Brain microvascular endothelial cell (primary cell): ENCODE measurements around the gene CDHR3.

Experiments used
- DNase-seq: peaks from one replicate; pipeline ENCODE4 v3.0.0-alpha.2; 2020
- H3K27ac ChIP-seq: fragments of 250-450 bp; sonication (Bioruptor Pico); 2 replicates; pipeline ENCODE4 v1.5.1; 2020; ENCODE audit warnings: mild to moderate bottlenecking, moderate library complexity
- H3K27me3 ChIP-seq: fragments of 250-450 bp; sonication (Bioruptor Pico); replicated peaks from 2 replicates; pipeline ENCODE4 v1.5.1; 2020; ENCODE audit warnings: mild to moderate bottlenecking
- H3K36me3 ChIP-seq: fragments of 250-450 bp; sonication (Bioruptor Pico); replicated peaks from 2 replicates; pipeline ENCODE4 v1.5.1; 2020; ENCODE audit warnings: mild to moderate bottlenecking
- H3K4me3 ChIP-seq: 2 replicates; pipeline ENCODE4 v1.5.1; 2011; ENCODE audit warnings: low read depth, mild to moderate bottlenecking, control low read depth, low read length, moderate library complexity
- in situ Hi-C: cut with HindIII; loops from 2 replicates; pipeline ENCODE4 v1.10.0; 2017; ENCODE audit warnings: low sequenced_read_pairs, low pct_ligation_motif_present
- TF ChIP-seq, protein P1 (sequence below): IDR thresholded peaks from 2 replicates; pipeline ENCODE4 v1.5.1; 2011; ENCODE audit warnings: low read depth, mild to moderate bottlenecking, moderate library complexity, low read length, control low read depth, inconsistent platforms; ENCODE audit errors: missing control alignments

Gene CDHR3

DNA sequence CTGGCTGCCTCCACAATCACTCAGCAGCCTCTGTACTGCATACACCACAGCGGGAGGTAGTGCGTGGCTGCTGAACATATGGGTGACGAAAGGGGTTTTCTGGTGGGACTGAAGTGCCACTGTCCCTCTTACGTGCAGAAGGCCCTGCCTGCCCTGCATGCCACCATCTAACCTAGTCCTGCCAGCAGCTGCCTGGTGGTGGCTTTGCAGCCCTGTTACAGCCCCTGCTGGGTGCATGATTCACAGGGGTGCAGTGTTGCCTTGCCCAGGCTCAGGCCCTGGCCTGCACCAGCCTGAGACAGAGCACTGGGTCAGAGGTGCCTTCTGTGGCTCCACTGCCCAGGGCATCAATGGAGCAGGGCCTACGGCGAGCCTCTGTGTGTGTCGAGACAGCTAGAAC lies 98.9 kb downstream of the CDHR3 start:
- TF ChIP-seq, protein P1, sequence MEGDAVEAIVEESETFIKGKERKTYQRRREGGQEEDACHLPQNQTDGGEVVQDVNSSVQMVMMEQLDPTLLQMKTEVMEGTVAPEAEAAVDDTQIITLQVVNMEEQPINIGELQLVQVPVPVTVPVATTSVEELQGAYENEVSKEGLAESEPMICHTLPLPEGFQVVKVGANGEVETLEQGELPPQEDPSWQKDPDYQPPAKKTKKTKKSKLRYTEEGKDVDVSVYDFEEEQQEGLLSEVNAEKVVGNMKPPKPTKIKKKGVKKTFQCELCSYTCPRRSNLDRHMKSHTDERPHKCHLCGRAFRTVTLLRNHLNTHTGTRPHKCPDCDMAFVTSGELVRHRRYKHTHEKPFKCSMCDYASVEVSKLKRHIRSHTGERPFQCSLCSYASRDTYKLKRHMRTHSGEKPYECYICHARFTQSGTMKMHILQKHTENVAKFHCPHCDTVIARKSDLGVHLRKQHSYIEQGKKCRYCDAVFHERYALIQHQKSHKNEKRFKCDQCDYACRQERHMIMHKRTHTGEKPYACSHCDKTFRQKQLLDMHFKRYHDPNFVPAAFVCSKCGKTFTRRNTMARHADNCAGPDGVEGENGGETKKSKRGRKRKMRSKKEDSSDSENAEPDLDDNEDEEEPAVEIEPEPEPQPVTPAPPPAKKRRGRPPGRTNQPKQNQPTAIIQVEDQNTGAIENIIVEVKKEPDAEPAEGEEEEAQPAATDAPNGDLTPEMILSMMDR, result no peak
- Histone ChIP-seq H3K4me3 (no peak overlapping the region), H3K36me3 (no peaks in the 10 kb centered on the region), H3K27me3 (no peaks in the 10 kb centered on the region), H3K27ac (no peak overlapping the region)
- no peak for DNase-seq
- in situ Hi-C loops, result loop anchor here (25.0 kb wide), 1 partner anchor 100 kb away; no protein-coding TSS in a partner anchor

GRCh38 chr7:106062521-106062931 lies 99.5 kb downstream of the CDHR3 start:
- in situ Hi-C loops, result loop anchor here (25.0 kb wide), 1 partner anchor 100 kb away; no protein-coding TSS in a partner anchor
- no peak overlapping the region for H3K27ac ChIP-seq
- H3K4me3 ChIP-seq, result no peak overlapping the region
- DNase-seq, result no peak
- no peaks in the 10 kb centered on the region for H3K27me3 ChIP-seq
- H3K36me3 ChIP-seq, result no peaks in the 10 kb centered on the region
- TF ChIP-seq, protein P1, result no peak

- TF ChIP-seq, protein P1, result no peak
- in situ Hi-C loops, result loop anchor here (25.0 kb wide), 1 partner anchor 99 kb away; no protein-coding TSS in a partner anchor
- Histone ChIP-seq H3K4me3 (no peak overlapping the region), H3K36me3 (no peaks in the 10 kb centered on the region), H3K27ac (no peak overlapping the region), H3K27me3 (no peaks in the 10 kb centered on the region)
- no peak for DNase-seq
Measured at GRCh38 chr7:106063024-106063423, 100.0 kb downstream of the CDHR3 start.

- no peaks in the 10 kb centered on the region for H3K36me3 ChIP-seq
- H3K27ac ChIP-seq, result no peak overlapping the region
- DNase-seq, result no peak
- in situ Hi-C loops, result loop anchor here (25.0 kb wide), 1 partner anchor 99 kb away; no protein-coding TSS in a partner anchor
- H3K4me3 ChIP-seq, result no peak overlapping the region
- no peaks in the 10 kb centered on the region for H3K27me3 ChIP-seq
- TF ChIP-seq, protein P1, result no peak
Measured at GRCh38 chr7:106063692-106064091, 100.6 kb downstream of the CDHR3 start.

DNA sequence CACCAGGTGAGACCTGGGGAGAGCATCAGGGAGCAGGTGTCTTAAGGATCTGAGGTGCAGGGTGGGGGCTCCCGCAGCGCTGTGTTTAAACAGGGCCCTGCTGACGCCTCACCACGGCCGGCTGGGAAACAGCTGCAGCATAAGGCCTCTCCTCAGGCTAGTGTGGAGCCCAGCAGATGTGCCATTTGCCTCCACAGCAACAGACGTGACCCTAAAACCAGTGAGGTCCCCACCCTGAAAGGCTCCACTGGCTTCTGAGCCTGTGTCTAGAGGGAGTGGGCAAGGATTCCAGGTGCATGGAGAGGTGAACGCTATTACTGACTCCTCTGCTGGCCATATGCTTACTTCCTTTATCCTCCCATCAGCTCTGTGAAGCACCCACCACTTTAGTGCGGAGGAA lies 101.3 kb downstream of the CDHR3 start:
- DNase-seq, result no peak
- H3K27me3 ChIP-seq, result no peaks in the 10 kb centered on the region
- TF ChIP-seq, protein P1, result no peak
- H3K27ac ChIP-seq, result no peak overlapping the region
- H3K36me3 ChIP-seq, result no peaks in the 10 kb centered on the region
- in situ Hi-C loops, result loop anchor here (25.0 kb wide), 1 partner anchor 98 kb away; no protein-coding TSS in a partner anchor
- no peak overlapping the region for H3K4me3 ChIP-seq
